GM18907 (cell line): ENCODE data around the gene CHD9.
"Not testable (repeated sequence)": the region's sequence is repeated elsewhere in the genome, so short reads cannot be mapped to it uniquely, and the experiment has no call there.

ENCODE experiments used
- ATAC-seq: cut with Tn5 transposase; IDR thresholded peaks from one replicate; pipeline ENCODE4 v1.9.1; 2021; ENCODE audit warnings: mild to moderate bottlenecking, moderate library complexity; ENCODE audit not compliant: unreplicated experiment

CHD9 gene

GRCh38 chr16:53185741-53186140 lies 130.9 kb downstream of the CHD9 start:
- ATAC-seq: not testable (repeated sequence)

DNA sequence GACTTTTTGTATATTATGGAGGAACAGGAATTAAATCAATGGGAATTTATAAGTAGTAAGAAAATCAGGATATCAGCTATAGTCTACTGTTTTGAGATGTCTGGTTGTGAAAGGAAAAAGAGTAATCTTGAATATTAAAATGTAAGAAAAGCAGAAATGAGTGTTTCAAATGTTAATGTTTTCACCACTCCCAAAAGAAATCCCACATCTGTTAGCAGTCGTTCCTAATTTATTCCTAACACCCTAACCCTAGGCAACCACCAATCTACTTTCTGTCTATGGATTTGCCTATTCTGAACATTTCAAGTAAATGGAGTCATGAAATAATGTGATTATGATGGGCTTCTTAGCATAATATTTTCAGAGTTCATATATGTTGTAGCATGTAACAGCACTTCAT lies 133.0 kb downstream of the CHD9 start:
- no peak for ATAC-seq

- no peak for ATAC-seq
These were observed 136.6 kb downstream of the CHD9 start for GRCh38 chr16:53191413-53191812.

GRCh38 chr16:53198933-53199332 lies 144.1 kb downstream of the CHD9 start:
- ATAC-seq: peak; percentile 71

DNA sequence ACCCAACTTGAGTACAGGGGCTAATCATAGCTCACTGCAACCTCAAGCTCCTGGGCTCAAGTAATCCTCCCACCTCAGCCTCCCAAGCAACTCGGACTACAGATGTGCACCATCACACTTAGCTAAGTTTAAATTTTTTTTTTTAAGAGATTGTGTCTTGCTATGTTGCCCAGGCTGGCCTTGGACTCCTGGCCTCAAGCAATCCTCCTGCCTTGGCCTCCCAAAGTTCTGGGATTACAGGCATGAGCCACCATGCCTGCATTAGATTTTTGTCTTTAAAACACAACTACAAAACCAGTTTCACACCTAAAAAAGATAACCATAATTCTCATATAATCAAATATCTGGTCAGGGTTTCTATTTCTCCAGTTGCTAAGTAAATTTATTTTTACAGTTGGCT lies 147.1 kb downstream of the CHD9 start:
- ATAC-seq: no peak

DNA sequence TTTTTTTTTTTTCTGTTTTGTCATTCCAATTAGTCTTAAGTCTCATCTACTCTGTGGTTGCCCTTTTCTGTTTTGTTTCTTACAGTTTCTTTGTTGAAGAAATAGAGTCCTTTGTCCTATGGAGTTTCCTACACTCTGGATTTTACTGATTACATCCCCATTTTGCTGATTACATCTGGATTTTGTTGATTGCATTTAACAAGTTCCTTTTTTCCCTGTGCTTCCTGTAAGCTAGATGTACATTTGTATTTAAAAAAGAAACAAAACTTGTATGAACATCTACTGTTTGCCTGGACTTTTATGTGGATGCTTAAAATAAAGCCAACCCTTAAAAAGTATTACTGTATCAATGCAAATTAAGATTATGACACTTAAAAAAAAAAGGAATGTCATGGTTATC lies 147.6 kb downstream of the CHD9 start:
- no peak for ATAC-seq

GRCh38 chr16:53207810-53208752 lies 153.3 kb downstream of the CHD9 start:
- peak; percentile 87 for ATAC-seq

DNA sequence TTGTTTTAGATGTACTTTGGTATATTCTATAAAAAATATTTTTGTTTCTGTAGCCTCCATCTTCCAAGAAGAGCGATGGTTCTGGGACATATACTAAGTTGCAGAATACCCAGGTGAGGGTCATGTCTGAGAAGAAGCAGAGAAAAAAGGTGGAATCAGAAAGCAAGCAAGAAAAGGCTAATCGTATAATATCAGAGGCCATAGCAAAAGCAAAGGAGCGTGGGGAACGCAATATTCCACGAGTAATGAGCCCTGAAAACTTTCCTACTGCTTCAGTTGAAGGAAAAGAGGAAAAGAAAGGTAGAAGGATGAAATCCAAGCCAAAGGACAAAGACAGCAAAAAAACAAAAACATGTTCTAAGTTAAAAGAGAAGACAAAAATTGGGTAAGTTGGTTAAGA lies 154.6 kb downstream of the CHD9 start:
- no peak for ATAC-seq

DNA sequence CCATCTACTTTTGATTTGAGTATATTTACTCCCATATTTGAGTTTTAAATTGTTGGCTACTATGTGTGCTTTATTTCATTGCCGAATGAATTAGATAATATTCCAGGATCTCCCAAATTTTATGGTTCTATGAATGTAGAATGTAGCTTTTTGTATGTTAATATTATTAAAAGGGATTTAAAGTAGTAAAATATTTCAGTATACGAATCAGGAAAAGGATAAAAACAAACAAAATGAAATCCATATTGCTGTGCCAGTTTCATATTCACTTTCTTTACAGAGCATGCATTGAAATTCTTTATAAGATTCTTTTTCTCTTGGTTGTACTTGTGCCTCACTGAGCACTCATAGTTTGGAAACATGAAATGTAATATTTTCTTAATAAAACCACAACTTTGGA lies 155.1 kb downstream of the CHD9 start:
- ATAC-seq: no peak

DNA sequence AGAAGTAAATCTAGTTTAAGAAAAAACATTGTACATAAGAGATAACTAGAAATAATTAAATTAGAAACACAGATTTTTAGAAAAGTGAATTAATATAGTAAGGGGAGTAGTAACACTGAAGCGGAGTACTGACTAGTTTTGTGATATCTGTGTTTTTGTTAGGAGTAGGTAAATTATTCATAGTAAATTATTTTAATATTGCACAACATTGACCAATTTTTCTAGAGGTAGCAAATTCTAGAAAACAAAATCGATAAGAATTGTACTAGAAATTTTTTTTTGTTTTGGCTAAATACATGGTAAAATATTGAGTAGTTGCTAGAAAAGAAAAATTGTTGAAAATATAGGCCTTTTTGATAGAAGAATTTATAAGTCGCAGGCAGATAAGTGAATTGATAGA lies 156.5 kb downstream of the CHD9 start:
- no peak for ATAC-seq

GRCh38 chr16:53212893-53213223 lies 158.1 kb downstream of the CHD9 start:
- no peak for ATAC-seq

DNA sequence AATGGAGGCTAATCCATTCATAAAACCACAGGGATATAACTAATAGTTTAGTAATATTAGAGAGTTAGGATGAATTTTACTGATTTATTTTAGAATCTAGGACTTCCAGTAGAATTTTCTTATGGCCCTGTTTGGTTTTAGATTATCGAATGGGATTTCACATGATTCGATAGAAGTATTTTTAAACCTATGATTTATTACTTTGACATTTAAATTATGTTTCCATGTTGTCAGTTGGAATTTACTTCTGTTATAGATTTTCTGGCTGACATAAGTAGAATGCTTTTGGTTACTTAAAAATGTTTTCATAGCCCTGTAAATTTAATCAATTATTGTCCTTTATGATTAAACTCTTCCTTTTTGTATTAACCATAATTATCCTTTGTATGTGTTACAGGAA lies 158.8 kb downstream of the CHD9 start:
- no peak for ATAC-seq

GRCh38 chr16:53216798-53217197 lies 162.0 kb downstream of the CHD9 start:
- no peak for ATAC-seq

DNA sequence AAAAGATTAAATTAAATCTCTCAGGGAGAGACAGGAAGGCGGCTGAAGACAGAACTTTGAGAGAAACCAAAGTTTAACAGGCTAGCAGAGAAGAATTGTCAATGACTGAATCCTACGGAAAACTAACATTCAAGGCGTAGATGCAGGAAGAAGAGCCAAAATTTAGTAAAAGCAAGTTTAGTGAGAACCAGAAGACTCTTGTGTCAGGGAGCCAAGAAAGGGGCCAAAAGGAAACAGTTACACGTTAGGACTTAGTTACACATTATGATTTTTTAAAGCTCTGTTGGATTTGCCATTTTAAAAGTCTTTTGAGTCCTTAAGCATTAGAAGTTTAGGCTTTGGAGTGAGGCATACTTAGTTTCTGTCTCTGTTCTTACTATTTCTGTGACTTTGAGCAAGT lies 164.6 kb downstream of the CHD9 start:
- no peak for ATAC-seq

GRCh38 chr16:53219795-53220454 lies 165.1 kb downstream of the CHD9 start:
- ATAC-seq: peak; percentile 42

DNA sequence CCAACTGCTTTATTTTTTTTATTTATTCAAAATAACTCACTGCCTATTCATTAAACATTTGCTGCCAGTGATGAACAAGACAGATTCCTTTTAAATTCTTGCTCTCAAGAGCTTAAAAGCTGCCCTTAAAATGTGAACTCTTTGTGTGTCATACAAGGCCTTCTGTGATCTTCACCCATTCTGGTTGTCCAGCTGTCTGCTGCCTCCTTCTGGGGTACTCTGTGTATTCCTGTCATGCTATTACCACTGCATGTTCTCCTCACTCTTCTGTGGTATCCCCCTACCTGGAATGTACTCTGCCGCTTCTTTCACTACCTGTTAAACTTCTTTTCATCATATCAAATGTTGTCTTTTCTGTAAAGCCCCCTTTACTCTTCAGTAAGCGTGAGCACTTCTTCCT lies 165.8 kb downstream of the CHD9 start:
- peak; percentile 54 for ATAC-seq

- no peak for ATAC-seq
These were observed 170.3 kb downstream of the CHD9 start for GRCh38 chr16:53224951-53225533.

DNA sequence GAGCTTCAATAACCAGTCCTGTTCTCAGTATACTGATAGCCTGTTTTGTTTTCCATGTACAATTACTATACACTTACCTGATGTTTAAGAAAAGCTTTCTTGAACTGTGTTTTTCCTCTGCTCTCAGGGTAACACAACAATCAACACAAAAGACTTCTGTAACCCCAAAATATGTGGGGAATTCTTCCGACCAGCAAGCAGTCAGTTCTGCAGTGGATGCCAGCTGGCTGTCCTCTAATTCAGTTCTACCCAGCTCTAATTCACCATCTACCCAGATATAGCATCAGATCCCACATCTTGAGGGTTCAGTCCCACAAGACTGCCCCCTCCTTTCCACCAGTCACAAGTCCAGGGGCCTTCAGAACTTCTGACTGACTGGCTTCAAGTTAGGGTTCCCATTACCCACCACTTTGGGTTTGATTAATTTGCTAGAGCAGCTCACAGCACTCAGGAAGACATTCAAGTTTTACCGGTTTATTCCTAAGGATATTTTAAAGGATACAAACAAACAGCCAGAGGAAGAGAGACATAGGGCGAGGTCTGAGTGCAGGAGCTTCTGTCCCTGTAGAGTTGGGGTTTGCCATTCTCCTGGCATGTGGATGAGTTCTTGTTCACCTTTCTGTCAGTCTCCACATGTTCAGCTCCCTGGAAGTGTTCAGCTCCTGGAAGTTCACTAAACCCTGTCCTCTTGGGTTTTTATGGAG lies 178.2 kb downstream of the CHD9 start:
- ATAC-seq: no peak

GRCh38 chr16:53234836-53235235 lies 180.0 kb downstream of the CHD9 start:
- no peak for ATAC-seq

- ATAC-seq: no peak
These were observed 181.1 kb downstream of the CHD9 start for GRCh38 chr16:53235851-53236250.

DNA sequence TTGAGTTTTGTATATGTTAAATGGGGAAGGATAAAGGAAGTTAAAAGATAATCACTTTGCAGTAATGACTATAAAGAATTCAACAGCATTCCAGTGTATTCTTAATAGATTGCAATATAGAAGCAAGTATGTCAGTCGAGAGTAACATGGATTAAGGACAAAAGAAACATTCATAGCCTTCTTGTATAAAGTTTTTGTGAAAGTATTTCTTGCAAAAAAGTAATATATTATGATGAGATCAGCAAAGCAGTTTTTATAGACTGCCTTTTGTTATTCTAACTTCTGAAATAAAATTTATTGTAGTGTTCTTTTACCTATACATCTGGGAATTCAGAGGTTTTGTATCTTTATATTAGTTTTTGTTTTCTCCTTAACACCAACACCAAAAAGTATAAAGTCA lies 194.5 kb downstream of the CHD9 start:
- no peak for ATAC-seq
